Effector CD8-positive, alpha-beta T cell (primary cell): ENCODE measurements around the gene CRIP2.
A peak's percentile ranks its signal among the peaks of the same experiment; 100 is the strongest.

Experiments used
- DNase-seq: peaks from one replicate; lab custom pipeline; 2025; lab: John Stamatoyannopoulos, UW

Gene CRIP2

DNA sequence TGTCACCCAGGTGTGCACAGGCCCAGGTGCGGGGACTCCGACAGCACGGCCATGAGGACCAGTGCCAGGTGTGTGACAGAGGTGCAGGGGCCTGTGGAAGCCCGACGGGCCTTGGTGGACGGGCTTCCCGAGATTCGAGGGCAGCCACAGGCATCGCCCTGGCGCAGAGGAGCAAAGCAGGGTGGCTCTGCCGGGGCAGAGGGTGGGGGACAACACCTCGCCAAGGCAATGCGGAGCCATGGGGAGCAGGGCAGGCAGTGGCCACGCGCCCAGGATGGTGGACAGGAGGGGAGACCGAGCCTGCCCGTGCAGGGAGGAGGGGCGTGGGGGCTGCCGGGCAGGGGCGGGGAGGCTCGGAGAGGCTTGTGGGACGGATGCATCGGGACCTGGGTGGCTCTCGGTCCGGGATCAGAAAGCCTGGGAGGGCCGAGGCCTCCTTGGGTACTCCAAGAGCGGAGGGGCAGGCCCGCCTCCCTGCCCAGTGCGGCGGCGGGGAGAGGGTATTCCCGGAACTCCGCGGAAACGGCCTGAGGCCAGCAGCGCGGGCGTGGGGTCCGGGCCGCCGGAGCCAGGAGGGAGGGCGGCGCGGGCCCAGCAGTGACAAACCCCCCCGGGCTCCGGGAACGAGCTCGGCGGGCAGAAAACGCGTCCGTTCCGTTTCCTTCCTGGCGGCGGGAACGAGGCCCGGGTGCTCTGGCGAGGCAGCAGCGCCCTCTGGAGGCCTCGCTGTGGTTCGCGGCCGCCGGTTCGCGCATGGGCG, 53.4 kb downstream of the CRIP2 start:
- peak; percentile 66 for DNase-seq

DNA sequence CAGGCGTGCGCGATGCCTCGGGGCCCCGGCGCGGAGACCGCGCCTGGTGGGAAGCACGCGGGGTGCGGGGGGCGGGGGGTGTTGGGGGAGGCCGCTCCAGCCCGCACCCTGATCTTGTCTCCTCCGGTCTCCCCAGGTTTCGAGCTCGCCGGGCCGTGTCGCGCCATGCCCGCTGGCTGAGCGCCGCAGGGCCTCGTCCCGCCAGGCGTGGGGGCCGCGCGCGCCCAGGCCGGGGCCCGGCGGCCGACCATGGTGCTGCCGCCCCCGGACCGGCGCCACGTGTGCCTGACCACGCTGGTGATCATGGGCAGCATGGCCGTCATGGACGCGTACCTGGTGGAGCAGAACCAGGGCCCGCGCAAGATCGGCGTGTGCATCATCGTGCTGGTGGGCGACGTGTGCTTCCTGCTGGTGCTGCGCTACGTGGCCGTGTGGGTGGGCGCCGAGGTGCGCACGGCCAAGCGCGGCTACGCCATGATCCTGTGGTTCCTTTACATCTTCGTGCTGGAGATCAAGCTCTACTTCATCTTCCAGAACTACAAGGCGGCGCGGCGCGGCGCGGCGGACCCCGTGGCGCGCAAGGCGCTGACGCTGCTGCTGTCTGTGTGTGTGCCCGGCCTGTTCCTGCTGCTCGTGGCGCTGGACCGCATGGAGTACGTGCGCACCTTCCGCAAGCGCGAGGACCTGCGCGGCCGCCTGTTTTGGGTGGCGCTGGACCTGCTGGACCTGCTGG, 54.1 kb downstream of the CRIP2 start:
- DNase-seq = no peak

DNA sequence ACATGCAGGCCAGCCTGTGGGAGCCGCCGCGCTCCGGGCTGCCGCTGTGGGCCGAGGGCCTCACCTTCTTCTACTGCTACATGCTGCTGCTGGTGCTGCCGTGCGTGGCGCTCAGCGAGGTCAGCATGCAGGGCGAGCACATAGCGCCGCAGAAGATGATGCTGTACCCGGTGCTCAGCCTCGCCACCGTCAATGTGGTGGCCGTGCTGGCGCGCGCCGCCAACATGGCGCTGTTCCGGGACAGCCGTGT, 54.6 kb downstream of the CRIP2 start:
- no peak for DNase-seq
